ENCODE results near the gene MYL2.

MYL2 gene

DNA sequence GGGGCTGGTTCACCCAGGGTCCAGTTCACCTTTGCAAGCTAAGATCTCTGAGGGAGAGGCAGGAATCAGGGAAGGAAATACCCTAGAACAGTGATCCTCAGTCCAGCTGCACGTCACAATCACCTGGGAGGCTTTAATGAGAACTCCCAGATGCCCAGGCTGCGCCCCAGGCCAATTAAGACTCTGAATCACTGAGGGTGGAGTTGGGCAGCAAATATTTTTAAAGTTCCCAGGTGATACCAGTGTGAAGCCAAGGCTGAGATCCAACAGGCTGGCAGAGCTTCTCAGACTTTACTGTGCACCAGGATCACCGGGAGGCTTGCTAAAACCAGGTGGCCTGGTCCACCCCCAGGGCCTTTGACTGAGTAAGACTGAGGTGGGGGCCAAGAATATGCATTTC, 23.8 kb downstream of the MYL2 start:
- no peak for DNase-seq (ENCODE audit: low spot score)

DNA sequence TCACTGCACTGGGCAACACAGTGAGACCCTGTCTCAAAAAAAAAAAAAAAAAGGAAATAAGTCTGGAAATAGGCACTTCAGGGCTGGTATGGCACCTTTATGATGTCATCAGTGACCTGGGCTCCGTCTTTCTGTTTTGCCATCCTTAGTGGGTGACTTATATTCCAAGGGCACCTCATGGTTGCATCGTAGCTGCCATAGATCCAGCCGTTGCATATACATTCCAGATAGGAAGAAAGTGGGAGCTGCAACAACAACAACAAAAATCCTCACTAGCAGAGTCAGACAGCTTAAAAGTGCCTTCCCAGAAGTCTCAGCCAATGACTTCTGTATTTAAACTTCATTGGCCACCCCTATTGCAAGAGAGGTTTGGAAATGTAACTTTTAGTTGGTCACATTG, 26.4 kb downstream of the MYL2 start:
- DNase-seq (ENCODE audit: low spot score) = no peak

DNA sequence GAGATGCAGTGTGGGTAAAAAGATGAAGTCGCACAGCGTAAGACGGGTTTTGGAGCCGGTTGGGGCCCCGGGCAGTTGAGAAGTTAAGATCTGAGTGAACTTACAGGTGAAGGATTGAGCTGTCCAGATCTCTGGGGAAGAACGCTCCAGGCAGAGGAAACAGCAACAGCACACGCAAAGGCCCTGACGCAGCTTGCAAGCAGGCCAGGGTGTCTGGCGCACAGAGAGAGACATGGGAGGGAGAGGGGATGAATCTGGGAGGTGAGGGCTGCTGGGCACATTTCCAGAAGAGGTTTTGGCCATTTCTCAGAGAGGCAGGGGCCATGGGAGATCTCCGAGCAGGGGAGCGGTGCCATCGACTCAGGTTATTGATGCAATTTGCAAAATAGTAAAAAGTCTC, 31.0 kb downstream of the MYL2 start:
- no peak for DNase-seq (ENCODE audit: low spot score)

DNA sequence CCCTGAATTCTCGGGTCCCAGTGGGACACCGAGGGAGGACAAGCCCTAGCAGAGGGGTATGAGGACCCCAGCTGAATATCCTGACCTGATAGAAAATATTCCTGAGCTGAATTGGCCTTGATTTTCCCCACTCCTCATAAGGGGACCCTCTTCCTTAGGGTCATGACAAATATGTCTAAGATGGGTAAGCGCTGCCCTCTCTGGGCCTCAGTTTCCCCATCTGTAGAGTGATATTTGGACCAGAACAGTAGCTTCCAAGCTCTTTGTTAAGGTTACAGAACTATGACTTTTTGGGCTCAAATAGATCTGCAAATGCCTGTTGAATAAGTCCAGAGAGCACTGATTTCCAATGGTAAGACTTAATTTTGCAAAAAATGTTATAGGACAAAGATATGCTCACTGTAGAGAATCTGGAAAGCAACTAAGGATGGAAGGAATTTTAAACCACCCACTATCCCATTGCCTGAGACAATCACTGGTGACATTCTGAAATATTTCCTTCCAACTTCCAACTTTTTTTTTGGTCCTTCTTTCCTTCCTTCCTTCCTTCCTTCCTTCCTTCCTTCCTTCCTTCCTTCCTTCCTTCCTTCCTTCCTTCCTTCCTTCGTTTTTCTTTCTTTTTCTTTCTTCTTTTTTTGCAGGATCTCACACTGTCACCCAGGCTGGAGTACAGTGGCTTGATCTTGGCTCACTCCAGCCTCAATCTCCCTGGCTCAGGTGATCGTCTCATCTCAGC, 32.0 kb downstream of the MYL2 start:
- DNase-seq (ENCODE audit: low spot score) = no peak

DNA sequence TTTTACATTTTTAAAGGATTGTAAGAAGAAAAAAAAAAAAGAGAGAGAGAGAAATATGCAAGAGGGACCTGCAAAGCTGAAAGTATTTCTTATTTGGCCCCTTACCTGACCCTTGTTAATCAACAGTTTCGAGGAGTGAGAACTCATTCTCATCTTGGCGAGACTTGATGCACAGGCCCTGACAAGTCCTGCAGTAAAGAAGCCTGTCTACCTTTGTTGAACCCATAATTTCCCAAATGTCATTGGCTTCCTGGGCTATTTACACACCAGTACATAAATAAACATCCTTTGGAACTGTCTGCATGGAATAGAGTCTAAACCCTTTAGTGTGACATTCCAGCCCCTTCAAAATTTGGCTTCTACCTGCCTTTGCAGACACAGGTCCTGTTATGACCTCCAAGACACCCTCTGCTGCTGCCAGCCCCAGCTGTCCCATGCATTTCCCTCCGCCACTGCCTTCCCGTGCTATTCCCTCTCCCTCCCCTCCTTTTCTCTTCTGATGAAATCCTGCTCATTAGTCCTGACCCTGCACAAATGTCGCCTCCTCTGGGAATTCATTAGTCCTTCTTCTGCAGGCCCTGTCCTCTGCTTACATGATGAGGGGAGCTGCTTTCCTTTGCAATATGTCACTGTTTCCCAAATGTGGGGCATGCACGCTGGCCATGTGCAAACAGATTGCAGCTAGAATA, 35.1 kb downstream of the MYL2 start:
- no peak for DNase-seq (ENCODE audit: low spot score)

DNA sequence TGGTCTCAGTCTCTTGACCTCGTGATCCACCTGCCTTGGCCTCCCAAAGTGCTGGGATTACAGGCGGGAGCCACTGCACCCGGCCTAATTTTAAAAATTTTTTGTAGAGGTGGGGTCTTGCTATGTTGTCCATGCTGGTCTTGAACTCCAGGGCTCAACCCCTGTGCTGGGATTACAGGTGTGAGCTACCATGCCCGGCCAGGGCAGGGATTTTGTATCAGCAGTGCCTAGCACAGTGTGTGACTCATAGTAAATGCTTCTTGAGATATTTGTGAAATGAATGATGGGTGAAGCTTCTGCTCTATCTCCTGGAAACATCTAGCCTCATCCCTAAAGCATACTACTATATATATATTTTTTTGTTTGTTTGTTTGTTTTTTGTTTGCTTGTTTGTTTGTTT, 37.1 kb downstream of the MYL2 start:
- DNase-seq (ENCODE audit: low spot score) = no peak

DNA sequence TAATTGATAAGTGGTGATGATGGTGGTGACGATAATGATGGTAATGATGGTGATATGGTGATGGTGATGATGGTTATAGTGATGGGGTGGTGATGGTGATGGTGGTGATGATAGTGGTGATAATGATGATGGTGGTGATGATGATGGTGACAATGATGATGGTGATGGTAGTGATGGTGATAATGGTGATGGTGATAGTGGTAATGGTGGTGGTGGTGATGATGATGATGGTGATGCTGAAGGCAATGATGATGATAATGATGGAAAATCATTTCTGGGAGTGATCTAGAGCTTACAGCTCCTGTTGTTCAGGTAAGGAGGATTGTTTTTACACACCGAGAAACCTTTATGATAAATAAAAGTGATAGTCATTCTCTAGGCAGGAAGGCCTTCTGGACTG, 39.7 kb downstream of the MYL2 start:
- DNase-seq (ENCODE audit: low spot score) = no peak

DNA sequence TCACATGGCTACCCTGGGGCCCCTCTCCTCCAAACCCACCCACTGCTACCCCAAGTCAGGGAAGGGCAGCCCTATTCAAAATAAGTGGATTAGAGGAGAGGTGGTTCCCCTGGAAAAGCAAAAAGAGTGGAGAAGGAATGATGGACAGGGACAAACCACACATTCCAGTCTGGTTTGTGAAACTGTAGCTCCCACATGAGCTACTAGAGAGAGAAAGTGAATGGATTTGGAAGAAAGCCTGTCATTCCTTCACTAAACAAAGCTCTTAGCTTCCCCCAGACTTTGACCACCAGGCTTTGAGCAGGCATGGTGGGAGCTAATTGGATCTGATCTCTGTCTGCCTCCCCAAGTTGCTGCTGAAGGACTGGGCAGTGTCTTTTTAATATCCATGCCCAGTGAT, 45.6 kb downstream of the MYL2 start:
- DNase-seq (ENCODE audit: low spot score) = no peak

DNA sequence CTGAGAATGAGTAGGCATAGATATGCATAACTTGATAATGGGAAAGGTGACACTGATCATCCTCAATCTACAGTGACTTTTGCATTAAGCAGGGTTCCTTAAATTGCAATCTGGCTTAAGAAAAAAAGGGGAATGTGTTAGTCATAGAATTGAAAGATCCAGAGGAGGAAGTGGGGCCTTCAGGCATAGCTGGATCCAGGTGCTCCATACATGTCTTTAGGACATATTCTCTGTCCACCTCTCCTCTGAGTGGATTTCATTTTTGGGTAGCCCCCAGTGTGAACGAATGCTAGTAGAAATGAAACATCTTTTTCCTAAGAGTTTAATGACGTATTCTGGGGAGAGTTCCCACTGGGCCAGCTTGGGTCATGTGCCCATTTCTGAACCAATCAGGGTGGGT, 46.0 kb downstream of the MYL2 start:
- no peak for DNase-seq (ENCODE audit: low spot score)

DNA sequence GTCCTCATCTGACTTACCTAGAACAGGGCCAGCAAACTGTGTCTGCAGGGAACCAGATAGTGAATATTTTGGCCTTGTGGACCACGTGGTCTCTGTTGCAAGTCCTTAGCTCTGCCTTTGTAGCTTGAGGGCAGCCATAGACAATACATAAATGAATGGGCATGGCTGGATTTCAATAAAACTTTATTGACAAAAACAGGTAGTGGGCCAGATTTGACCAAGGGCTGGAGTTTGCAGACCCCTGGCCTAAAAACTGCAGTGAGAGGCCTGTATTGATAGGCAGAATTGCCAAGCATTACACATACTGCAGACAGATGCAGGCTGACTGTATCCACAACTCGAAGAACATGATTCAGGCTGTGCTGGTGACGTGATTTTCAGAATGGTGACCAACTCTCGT, 48.3 kb downstream of the MYL2 start:
- no peak for DNase-seq (ENCODE audit: low spot score)

DNA sequence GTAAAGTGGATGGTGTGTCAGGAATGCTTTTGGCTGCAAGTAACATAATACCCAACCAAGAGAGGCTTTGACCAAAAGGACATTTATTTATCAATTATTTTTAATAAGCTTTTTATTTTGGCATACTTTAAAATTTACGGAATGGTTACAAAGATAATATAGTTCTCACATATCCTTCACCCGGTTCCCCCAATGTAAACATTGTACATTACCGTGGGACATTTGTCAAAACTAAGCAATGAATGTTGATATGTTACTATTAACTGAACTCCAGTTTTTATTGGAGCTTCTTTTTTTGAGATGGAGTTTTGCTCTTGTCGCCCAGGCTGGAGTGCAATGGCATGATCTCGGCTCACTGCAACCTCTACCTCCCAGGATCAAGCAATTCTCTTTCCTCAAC, 50.6 kb downstream of the MYL2 start:
- no peak for DNase-seq (ENCODE audit: low spot score)

DNA sequence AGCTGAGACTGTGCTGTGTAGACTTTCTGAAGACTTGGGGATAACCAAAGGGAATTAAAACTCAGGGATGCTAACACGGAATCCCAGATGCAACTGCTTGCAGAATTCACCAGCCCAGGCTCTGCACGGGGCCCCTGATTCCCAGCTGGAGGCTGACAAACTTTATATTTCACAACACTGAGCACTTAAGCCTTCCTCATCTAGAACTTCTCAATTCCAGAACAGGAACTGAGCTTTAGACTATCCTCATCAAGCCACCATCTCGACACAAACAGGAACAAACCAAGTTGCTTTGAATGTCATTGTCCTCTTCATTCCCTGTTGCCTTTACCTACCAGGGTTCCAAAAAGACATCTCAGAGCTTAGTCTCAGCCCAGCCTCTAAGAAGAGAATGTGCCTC, 51.4 kb downstream of the MYL2 start:
- no peak for DNase-seq (ENCODE audit: low spot score)

DNA sequence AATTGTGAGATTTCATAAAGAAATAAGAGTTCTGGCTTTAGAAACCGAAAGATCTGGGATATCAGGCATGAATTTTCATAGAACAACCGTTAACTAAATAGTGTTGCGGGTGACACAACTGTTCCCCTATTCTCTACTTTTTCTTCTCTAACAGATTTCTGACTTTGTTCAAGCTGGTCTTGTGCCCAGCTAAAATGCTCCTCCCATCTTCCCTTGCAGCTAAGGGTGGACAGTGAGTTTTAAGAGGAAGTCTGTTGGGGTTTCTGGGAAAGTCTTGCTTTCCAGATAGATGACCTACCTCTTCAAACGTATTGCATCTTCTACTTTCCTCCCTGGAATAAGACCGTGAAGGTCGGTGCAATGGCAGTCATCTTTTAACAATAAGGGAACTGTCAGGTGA, 54.9 kb downstream of the MYL2 start:
- DNase-seq (ENCODE audit: low spot score) = no peak

DNA sequence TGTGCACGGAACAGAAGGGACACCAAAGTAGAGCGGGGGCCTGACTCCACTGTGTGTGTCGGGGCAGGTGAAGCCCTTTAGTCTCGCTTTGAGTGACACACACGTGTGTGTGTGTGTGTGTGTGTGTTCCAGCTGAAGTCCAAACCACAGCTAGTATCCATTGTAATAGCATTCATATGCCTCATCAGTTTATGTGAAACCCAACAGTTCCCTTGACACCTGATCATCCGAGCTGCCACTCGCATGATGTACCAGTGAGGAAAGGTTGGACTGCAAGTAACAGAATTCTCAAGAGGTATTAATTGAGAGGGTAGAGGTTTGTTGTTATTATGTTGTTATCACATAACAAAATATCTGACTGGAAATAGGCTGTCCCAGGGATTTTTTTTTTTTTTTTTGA, 57.2 kb downstream of the MYL2 start:
- DNase-seq (ENCODE audit: low spot score) = no peak

DNA sequence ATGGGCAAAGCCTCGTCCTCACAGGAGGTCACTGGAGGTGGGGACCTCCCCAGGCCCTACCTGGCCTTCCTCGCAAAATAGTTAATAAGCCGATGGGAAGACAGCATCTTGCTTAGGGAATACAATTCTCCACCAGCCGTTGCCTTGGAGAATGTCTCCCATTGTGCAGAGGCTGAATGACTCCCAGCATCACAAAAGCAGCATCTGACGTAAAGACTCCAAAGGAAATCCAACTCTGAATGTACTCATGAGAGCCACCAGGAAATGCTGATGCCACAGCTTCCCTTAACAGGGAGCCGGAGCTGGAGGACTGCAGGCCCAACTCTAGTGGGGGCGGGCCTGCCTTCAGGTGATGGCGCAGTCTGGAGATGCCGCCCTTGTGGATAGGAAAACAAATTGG, 58.0 kb downstream of the MYL2 start:
- no peak for DNase-seq (ENCODE audit: low spot score)

DNA sequence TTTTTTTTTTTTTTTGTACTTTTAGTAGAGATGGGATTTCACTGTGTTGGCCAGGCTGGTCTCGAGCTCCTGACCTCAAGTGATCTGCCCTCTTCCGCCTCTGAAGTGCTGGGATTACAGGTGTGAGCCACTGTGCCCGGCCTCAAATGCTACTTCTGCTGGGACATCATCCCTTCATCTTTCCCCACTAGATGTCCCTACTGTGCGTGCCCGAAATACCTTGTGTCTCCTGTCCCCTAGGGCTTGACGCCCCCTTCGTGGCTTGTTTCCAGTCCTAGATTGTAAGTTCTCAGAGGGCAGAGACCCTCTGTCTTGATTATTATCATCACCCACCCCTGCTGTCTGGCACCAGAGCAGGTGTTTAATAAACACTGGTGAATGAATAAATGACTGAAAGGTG, 58.6 kb downstream of the MYL2 start:
- no peak for DNase-seq (ENCODE audit: low spot score)

All from AG20443 (cell line).